GM19193 (cell line): Measurements from ENCODE around the gene NOS1AP.

Source experiments
- POLR2A ChIP-seq: IDR thresholded peaks from 4 replicates; pipeline ENCODE4 v1.6.1; 2011; ENCODE audit not compliant: insufficient read depth, insufficient read length; ENCODE audit errors: extremely low read depth

The NOS1AP gene

GRCh38 chr1:162361349-162361748, 291.9 kb downstream of the NOS1AP start:
- no peak for TF ChIP-seq POLR2A

DNA sequence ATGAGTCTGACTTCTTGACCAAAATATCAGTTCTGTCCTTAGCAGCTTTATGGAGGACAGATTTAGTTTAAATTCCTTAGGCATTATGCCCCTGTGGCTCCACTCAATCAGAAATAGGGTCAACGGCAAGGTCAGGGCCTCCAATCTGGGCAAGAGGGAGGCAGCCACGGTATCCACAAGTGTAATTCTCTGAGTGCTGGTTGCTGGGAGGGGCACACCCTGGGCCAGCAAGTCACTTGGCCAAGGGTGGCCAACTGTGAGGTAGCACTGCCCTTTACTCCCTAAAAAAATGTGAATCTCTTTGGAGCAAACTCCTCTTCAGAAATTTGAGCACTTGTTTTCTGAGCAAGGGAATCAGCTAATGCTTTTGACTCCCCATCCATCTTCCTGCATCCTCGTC, 294.3 kb downstream of the NOS1AP start:
- TF ChIP-seq POLR2A: no peak

DNA sequence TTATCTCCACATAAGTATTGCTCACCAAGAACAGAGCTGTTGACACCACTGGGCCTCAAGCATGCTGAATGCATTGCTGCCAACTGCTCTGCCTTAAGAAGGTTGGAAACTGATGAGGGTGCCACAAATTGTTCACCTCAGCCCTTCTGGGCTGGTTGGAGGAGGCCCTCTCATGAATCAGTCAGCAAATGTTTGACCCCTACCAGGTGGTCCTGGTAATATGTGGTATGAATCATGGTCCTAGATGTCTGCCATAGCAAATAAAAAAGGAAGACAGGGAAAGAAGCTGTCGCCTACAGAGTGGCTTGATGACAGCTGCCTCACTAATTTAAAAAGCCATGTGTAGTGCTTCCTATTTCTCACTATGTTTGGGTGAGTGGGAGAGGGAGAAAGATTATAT, 295.0 kb downstream of the NOS1AP start:
- TF ChIP-seq POLR2A: no peak

DNA sequence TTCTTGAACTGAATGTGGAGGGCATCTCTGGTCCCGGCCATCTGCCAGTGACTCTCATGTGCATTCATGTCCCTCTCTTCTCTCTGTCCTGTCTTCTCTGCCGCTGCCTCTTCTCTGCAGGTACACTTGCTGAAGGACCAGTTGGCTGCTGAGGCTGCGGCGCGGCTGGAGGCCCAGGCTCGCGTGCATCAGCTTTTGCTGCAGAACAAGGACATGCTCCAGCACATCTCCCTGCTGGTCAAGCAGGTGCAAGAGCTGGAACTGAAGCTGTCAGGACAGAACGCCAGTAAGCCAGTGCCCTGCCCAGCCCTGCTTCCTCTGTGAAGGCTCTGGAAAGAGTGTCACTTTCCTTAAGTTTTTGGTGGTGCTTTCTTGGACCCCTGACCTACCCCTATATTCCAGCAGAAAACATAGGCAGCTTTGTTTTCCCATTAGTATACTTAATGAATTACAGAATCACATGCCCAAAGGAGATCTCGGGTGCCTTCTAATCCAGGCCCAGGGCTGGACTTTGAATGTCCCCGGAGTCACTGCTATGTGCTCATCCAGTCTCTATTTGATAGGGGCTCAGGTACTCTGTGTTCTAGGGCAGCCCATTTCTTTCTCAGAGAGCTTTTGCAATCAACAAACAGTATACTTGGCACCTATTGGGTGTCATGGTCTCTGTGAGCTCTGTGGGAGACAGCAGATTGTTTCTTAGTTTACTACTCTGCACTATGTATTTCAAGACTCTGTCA, 296.0 kb downstream of the NOS1AP start:
- TF ChIP-seq POLR2A: no peak

DNA sequence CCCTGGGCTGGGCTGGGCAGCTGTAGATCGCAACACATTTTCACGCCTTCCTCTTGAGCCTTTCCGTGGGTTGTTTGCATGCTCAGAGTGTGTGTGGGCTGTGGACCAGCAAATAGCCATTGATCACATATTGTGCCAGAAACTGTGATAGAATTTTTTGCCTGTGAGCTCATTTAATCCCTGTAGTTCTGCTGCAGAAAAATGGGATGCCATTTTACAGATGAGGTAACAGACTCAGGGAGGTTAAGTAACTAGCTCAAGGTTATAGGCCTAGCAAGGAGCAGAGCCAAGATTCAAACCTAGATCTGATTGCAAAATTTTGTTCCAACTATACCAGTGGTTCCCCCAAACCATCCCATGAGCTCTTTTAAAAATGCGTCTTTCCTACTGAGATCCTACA, 296.7 kb downstream of the NOS1AP start:
- TF ChIP-seq POLR2A: no peak

GRCh38 chr1:162366671-162367070, 297.2 kb downstream of the NOS1AP start:
- no peak for TF ChIP-seq POLR2A

DNA sequence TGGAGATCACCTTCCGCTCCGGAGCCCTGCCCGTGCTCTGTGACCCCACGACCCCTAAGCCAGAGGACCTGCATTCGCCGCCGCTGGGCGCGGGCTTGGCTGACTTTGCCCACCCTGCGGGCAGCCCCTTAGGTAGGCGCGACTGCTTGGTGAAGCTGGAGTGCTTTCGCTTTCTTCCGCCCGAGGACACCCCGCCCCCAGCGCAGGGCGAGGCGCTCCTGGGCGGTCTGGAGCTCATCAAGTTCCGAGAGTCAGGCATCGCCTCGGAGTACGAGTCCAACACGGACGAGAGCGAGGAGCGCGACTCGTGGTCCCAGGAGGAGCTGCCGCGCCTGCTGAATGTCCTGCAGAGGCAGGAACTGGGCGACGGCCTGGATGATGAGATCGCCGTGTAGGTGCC, 297.6 kb downstream of the NOS1AP start:
- TF ChIP-seq POLR2A: no peak

- no peak for TF ChIP-seq POLR2A
Observed at GRCh38 chr1:162367772-162368171, 298.3 kb downstream of the NOS1AP start.

DNA sequence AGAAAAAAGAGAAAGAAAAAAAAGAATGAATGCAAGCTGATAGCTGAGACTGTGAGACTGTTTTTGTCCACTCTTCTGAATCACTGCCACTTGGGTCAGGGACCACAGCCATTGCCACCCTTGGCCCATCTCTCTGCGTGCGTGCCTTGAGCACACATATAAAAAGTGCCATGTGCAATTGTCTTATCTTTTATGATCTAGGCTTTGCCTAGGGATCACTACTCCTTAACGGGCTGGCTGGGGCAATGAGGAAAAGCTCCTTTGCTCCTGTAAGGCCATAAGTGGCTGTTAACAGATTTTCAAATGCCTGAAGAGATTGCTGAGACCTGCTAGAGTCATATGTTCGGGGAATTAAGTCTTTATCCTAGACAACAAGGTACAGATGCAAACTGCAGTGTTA, 299.0 kb downstream of the NOS1AP start:
- TF ChIP-seq POLR2A: no peak

DNA sequence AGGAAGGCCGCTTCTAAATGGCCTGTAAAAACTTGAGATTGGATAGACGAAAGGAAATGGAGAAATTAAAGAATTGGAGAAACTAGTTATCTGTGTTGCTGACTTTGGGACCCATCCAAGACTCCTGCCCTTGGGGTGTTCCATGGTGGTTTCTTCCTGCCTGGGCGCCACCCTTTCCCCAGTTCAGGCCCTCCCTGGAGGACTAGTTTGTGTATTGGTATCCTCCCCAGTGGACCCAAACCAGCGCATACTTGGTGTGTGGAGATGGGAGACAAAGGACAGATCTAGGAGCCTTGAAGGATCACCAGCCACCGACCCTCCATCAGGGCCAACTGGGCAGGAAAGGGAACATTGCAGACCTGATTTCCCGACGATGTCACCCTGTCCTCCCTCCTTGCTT, 300.1 kb downstream of the NOS1AP start:
- TF ChIP-seq POLR2A: no peak

- TF ChIP-seq POLR2A: no peak
Observed at GRCh38 chr1:162370161-162370560, 300.7 kb downstream of the NOS1AP start.

DNA sequence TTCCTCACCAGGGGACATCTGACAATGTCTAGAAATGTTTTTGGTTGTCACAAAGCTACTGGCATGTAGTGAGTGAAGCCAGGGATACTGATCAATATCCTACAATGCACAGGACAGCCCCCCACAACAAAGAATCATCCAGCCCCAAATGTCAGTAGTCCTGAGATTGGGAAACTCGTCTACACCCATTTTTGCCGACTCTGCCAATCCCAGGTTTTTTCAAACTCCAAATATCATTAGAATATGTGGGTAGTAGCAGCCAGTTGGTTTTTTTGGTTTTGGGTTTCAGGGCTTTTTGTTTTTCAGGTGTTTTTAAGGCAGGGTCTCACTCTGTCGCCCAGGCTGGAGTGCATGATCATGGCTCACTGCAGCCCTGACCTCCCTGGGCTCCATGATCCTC, 301.2 kb downstream of the NOS1AP start:
- TF ChIP-seq POLR2A: no peak

DNA sequence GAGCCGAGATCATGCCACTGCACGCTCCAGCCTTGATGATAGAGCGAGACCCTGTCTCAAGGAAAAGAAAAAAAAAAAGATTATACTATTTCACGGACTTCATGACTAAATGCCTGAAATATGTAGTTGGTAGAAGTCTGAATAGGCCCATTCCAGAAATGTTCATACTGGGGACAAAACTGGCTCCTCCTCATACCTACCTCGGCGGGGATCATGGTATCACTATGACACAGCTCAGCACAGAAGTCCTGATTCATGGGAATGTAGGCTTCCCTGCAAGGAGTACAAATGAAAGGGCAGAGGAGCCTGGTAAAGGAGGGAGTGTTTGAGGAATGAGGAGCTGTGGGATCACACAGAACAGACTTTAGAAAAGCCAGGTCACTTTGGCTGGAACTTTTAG, 302.1 kb downstream of the NOS1AP start:
- TF ChIP-seq POLR2A: no peak

- TF ChIP-seq POLR2A: no peak
Observed at GRCh38 chr1:162372159-162373071, 302.9 kb downstream of the NOS1AP start.

GRCh38 chr1:162373072-162373427, 303.6 kb downstream of the NOS1AP start:
- no peak for TF ChIP-seq POLR2A

DNA sequence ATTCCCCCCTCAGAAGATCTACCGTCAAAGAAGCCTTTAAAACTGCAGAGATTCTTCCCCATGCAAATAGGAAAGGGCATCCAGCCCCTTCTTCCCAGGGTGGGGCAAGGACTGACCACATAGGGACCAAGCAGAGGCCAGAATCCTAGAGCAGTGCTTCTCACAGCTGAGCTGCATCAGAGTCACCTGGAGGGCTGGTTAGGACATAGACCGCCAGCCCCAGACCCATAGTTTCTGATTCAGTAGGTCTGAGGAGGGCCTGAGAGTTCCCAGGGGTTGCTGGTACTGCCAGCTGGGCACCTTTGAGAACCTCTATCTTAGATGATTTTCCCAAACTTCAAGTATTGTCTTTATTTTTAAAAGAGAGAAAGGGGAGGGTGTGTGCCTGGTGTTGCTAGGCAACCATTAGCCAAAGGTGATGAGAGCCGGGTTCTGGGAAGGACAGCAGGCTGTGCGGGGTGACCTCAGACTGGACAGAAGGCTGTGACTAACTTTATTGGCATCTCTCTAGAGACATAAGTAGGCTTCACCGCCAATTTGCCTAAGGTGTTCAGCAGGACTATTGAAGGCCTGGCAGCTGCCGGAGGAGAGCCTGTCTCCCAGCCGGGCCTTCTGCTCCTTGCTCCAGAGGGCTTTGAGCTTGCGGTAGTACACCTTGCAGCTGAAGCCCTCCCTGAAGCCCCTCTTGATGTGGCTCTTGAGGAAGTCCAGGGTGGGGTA, 304.2 kb downstream of the NOS1AP start:
- TF ChIP-seq POLR2A: no peak

DNA sequence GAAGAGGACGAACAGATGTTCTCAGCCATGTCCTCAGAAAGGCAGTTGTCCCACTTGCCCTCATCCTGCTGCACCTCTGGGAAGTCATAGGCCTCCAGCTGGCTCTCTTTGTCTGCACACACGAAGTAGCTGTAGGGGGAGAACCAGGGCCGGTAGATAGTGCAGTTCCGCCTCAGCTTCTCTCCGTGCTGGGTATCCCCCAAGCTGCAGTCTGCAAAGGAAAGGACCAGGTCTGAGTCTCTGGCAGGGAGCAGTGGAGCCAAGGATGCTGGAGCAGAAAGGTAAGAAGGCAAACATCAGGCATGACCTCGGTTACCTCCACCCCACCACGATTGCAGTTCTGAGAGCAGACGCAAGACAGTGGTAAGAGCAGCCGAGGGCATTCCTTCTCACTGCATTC, 304.9 kb downstream of the NOS1AP start:
- no peak for TF ChIP-seq POLR2A

- no peak for TF ChIP-seq POLR2A
Observed at GRCh38 chr1:162375463-162375862, 306.0 kb downstream of the NOS1AP start.
